Ovary (tissue), 9 donors: ENCODE results near the gene SOHLH1. TPM values are rescaled to one million over a fixed set of nuclear protein-coding genes. Genes with fewer than 3 reads are reported as not detected.

ENCODE experiments used
- DNase-seq, 5 donors: peaks; one replicate each; pipeline ENCODE4 v3.0.0-alpha.2; 2019 to 2020
- H3K27ac ChIP-seq, 2 donors: fragments of 200-600 bp; one replicate each; pipeline versions ENCODE4 v1.5.1 to v1.8.0; 2019 to 2022
- H3K27me3 ChIP-seq: fragments of 200-600 bp; one replicate; pipeline ENCODE4 v1.8.0; 2022
- H3K36me3 ChIP-seq: fragments of 200-600 bp; sonication (generic); one replicate; pipeline ENCODE4 v1.5.1; 2019
- H3K4me1 ChIP-seq: one replicate; pipeline ENCODE4 v1.8.1; 2013; ENCODE audit warnings: mild to moderate bottlenecking, moderate library complexity; ENCODE audit not compliant: insufficient read depth
- H3K4me3 ChIP-seq: fragments of 200-600 bp; sonication (generic); one replicate; pipeline ENCODE4 v1.5.1; 2017
- H3K9me3 ChIP-seq, 2 donors: fragments of 200-600 bp in 1 of 2; sonication (generic) in 1 of 2; one replicate each; pipeline versions ENCODE4 v1.5.1 to v1.8.1; 2013 to 2019; ENCODE audit warnings: mild to moderate bottlenecking in 1 of 2, moderate library complexity in 1 of 2
- EP300 ChIP-seq: sonication (generic); formaldehyde crosslinking; IDR thresholded peaks from one replicate; pipeline ENCODE4 v1.6.1; 2017; ENCODE audit warnings: antibody characterized with exemption
- POLR2A ChIP-seq: fragments of 450-650 bp; IDR thresholded peaks from one replicate; pipeline ENCODE4 v1.6.1; 2017; ENCODE audit warnings: antibody characterized with exemption, mild to moderate bottlenecking, moderate library complexity
- WGBS, 3 donors: extraction: QIAGEN DNeasy Blood & Tissue Kit in 1 of 3; methylation state at CpG; one replicate each; pipeline versions ENCODE4 v1.1.5 to v1.1.7; 2013 to 2017; 5-methylcytosine and 5-hydroxymethylcytosine counted together
- intact Hi-C, 4 donors: fragments of 100-400 bp; cut with DNase I; formaldehyde crosslinking; loops; one replicate each; pipeline versions ENCODE4 v1.11.0 to v1.15.1; 2022 to 2023
- polyA plus RNA-seq, 2 donors: library from polyadenylated mRNA; stranded (reverse); fragments of 200-250 nt in 1 of 2; fragments of 350-450 nt in 1 of 2; fragmentation: Illumina TruSeq in 1 of 2; extraction: RNeasy Lipid Tissue Mini Kit (QIAGEN cat#74804) in 1 of 2; gene quantifications; one replicate each; pipeline ENCODE4 v1.2.3, GENCODE V29; 2013 to 2014
- total RNA-seq, 7 donors: library from RNA; depleted of rRNA in 2 of 7; stranded (reverse); fragments of >200 nt in 2 of 7; fragmentation: NEBNext Ultra II Directional in 3 of 7; extraction: Animal tissue kit (Norgen Biotek cat#: 25700) in 3 of 7; gene quantifications; one replicate each; pipeline versions ENCODE4 v1.1.0 to v1.2.4, GENCODE V29; 2016 to 2023
- TF ChIP-seq, protein P1 (sequence below), 3 donors: fragments of 450-650 bp in 2 of 3; fragments of 200-600 bp in 1 of 3; IDR thresholded peaks; one replicate each; pipeline versions ENCODE4 v1.5.1 to v1.8.0; 2016 to 2022; ENCODE audit warnings: antibody characterized with exemption in 3 of 3, mild to moderate bottlenecking in 1 of 3
- donor health status: DM: no; HTN: no; CAD: no; lungs with moderate emphysema.
- donor health status: DM: no; HTN: no; CAD: no.
- donor health status: Bipolar disorder and iron deficiency.
- donor health status: DM: yes; HTN: yes; CAD: no.
- donor health status: DM: no; HTN: no; CAD: no.
- donor health status: DM: yes; HTN: yes; CAD: no.

The SOHLH1 gene
- total and polyA plus RNA-seq, 9 donors: 0.17 to 0.36 TPM; not detected in 7

DNA sequence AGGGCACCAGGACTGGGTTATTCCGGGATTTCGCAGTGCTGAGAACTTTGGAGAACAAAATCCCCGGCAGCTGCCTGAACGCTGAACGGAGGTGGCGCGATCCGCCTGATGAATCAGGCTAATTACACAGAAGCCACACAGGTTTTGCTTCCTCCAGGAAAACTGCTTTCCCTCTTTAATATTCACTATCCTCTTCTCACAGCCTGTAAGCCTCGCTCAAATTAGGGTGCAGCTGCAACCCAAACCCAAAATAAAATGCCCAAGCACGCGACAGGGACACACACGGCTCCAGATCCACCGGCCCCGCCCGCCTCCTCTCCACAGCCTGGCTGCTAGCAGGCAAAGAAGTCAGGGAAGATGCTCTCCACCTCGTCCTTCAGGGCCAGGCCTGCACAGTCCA is 6.0 kb downstream of the SOHLH1 start:
- Histone ChIP-seq H3K9me3 (no peaks in the 10 kb centered on the region), H3K27ac (no peak overlapping the region), H3K36me3 (no peaks in the 10 kb centered on the region), H3K4me3 (no peak overlapping the region), H3K27me3 (no peaks in the 10 kb centered on the region), H3K4me1 (no peaks in the 10 kb centered on the region)
- intact Hi-C loops: loop anchor here in 1 of 4 donors (10.0 kb wide), 1 partner anchor 62 kb away; no protein-coding TSS in a partner anchor
- TF ChIP-seq, protein P1, sequence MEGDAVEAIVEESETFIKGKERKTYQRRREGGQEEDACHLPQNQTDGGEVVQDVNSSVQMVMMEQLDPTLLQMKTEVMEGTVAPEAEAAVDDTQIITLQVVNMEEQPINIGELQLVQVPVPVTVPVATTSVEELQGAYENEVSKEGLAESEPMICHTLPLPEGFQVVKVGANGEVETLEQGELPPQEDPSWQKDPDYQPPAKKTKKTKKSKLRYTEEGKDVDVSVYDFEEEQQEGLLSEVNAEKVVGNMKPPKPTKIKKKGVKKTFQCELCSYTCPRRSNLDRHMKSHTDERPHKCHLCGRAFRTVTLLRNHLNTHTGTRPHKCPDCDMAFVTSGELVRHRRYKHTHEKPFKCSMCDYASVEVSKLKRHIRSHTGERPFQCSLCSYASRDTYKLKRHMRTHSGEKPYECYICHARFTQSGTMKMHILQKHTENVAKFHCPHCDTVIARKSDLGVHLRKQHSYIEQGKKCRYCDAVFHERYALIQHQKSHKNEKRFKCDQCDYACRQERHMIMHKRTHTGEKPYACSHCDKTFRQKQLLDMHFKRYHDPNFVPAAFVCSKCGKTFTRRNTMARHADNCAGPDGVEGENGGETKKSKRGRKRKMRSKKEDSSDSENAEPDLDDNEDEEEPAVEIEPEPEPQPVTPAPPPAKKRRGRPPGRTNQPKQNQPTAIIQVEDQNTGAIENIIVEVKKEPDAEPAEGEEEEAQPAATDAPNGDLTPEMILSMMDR (IDR thresholded peaks at IDR 0.05): no peak
- no peak for TF ChIP-seq POLR2A
- no peak for TF ChIP-seq EP300
- no peak for DNase-seq
- 84 to 88% (median 84%) methylated on average over 16 of the region's 16 CpGs for WGBS, 3 donors

DNA sequence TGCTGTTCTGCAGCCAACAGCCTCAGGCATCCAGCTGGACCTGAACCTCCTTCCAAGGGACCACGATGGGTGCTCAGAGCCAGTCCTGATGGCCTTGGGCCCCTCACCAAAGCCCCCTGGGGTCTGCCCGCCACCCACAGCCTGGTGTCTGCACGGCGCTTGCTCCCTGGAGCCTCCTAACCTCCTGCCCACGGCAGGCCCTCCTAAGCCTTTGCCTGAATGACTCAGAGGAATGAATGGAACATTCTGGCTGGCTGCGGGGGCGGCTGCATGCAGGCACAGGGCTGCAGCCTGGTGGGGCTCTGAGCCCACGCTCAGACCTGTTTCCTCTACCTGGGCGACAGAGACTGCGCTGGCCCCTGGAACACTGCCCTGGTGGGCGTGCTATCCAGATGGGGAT is 6.9 kb downstream of the SOHLH1 start:
- Histone ChIP-seq H3K4me3 (no peak overlapping the region), H3K4me1 (no peaks in the 10 kb centered on the region), H3K36me3 (no peaks in the 10 kb centered on the region), H3K27me3 (no peaks in the 10 kb centered on the region), H3K9me3 (no peaks in the 10 kb centered on the region), H3K27ac (no peak overlapping the region)
- 49 to 61% (median 52%) methylated on average over 11 of the region's 11 CpGs for WGBS, 3 donors
- DNase-seq: no peak
- intact Hi-C loops: loop anchor here in 1 of 4 donors (10.0 kb wide), 1 partner anchor 62 kb away; no protein-coding TSS in a partner anchor
- TF ChIP-seq, protein P1 (IDR thresholded peaks at IDR 0.05): no peak

DNA sequence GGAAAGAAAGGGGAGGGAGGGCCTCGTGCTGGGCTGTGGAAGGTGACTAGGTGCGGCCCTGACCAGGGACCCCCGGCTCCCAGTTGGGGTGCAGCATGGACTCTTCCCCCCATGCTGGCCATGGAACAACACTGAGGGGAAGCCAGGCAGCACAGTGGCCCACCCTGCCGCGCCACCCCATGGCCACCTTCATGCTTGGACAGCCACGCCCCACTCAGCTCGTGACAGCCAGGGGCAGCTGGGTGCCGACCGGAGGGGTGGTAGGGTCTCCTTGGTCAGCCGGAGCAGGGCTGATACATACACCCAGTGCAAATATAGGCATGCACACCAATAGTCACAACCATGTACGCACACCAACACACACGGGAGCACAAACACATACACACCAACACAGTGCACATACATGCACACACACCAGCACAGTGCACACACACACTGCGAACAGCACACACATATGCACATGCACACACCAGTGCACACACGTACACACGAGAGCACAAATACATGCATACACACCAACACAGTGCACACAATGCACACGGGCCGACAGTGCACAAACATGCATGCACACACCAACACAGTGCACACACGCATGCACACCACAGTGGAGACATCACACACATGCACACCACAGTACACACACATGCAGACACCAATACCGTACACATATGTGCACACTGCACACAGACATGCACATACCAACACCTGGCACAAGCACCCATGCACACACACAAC is 8.3 kb downstream of the SOHLH1 start:
- no peak overlapping the region for H3K27ac ChIP-seq
- H3K27me3 ChIP-seq: no peaks in the 10 kb centered on the region
- H3K9me3 ChIP-seq: no peaks in the 10 kb centered on the region
- DNase-seq: no peak
- 84 to 96% (median 87%) methylated on average over 16 to 19 of the region's 19 CpGs for WGBS, 3 donors
- intact Hi-C loops: loop anchor here in 1 of 4 donors (10.0 kb wide), 1 partner anchor 64 kb away; no protein-coding TSS in a partner anchor
- H3K4me1 ChIP-seq: no peaks in the 10 kb centered on the region
- no peak overlapping the region for H3K4me3 ChIP-seq
- no peaks in the 10 kb centered on the region for H3K36me3 ChIP-seq
- no peak for TF ChIP-seq EP300
- no peak for TF ChIP-seq POLR2A
- TF ChIP-seq, protein P1 (IDR thresholded peaks at IDR 0.05): no peak

DNA sequence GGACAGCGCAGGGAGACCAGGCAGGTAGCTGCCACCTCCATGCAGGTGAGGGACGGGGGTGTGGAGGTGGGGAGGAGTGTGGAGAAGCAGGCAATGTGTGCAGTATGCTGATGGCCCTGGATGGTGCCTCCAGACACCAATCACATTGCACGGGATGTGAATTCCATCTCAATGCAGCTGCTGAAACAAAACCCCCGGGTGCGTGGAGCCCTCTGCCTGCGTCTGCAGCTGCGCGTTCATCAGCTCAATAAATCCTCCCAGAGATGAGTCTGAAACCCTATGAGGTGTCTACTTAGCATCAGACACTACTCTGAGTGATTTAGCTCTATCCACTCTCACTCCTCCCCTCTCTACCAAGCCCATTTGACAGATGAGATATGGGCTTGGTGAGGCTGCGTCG is 10.3 kb downstream of the SOHLH1 start:
- intact Hi-C loops: no loop called here
- WGBS, 3 donors: 67 to 85% (median 84%) methylated on average over 10 of the region's 10 CpGs
- no peak for DNase-seq
- Histone ChIP-seq H3K36me3 (no peaks in the 10 kb centered on the region), H3K27me3 (no peaks in the 10 kb centered on the region), H3K4me3 (no peak overlapping the region), H3K9me3 (no peaks in the 10 kb centered on the region), H3K4me1 (no peaks in the 10 kb centered on the region), H3K27ac (no peak overlapping the region)
- TF ChIP-seq POLR2A: no peak
- no peak for TF ChIP-seq EP300
- TF ChIP-seq, protein P1 (IDR thresholded peaks at IDR 0.05): no peak
